Naive thymus-derived CD4-positive, alpha-beta T cell (primary cell): Measurements from ENCODE around the gene KHK. TPM values are rescaled to one million over a fixed set of nuclear protein-coding genes. Genes with fewer than 3 reads are reported as not detected.

Experiments
- ATAC-seq: fragments of 150-1000 bp; cut with Tn5 transposase; 2 replicates; pipeline ENCODE4 v1.10.0; 2021; ENCODE audit warnings: mild to moderate bottlenecking, moderate library complexity
- CTCF ChIA-PET: fragments of 350-600 bp; sonication (Branson Sonifier 250); formaldehyde crosslinking; loops from one replicate; lab custom pipeline; 2021; ENCODE audit warnings: antibody characterized with exemption; lab: Charles Lee
- POLR2A ChIA-PET: fragments of 350-600 bp; sonication (Branson Sonifier 250); formaldehyde crosslinking; loops from one replicate; lab custom pipeline; 2021; ENCODE audit warnings: antibody characterized with exemption, inconsistent platforms; lab: Charles Lee
- DNase-seq, 9 donors: peaks; one replicate each; pipeline versions ENCODE4 v3.0.0 to v3.0.0-alpha.2; 2020 to 2022; ENCODE audit warnings: mixed read lengths in 1 of 9
- H3K27ac ChIP-seq: one replicate; pipeline ENCODE4 v1.7.0; 2013; ENCODE audit warnings: mild to moderate bottlenecking, low read depth, low read length, moderate library complexity
- H3K27me3 ChIP-seq, 2 donors: one replicate each; pipeline ENCODE4 v1.7.0; 2013; ENCODE audit warnings: low read length in 2 of 2, mild to moderate bottlenecking in 2 of 2, moderate library complexity in 2 of 2; ENCODE audit not compliant: control insufficient read depth in 2 of 2, insufficient read depth in 2 of 2
- H3K36me3 ChIP-seq, 3 experiments: 1 replicate in 2 of 3; 2 replicates in 1 of 3; pipeline ENCODE4 v1.7.0; 2013; ENCODE audit warnings: low read length in 3 of 3, mild to moderate bottlenecking in 3 of 3, moderate library complexity in 1 of 3; ENCODE audit not compliant: insufficient read depth in 3 of 3, control insufficient read depth in 2 of 3
- H3K4me1 ChIP-seq, 2 donors: one replicate each; pipeline ENCODE4 v1.7.0; 2013; ENCODE audit warnings: low read length in 2 of 2, mild to moderate bottlenecking in 2 of 2, moderate library complexity in 1 of 2; ENCODE audit not compliant: control insufficient read depth in 2 of 2, insufficient read depth in 2 of 2
- H3K4me3 ChIP-seq: 2 replicates; pipeline ENCODE4 v1.7.0; 2013; ENCODE audit warnings: mild to moderate bottlenecking, low read length
- H3K9me3 ChIP-seq, 3 experiments: 1 replicate in 2 of 3; 2 replicates in 1 of 3; pipeline ENCODE4 v1.7.0; 2013; ENCODE audit warnings: low read length in 3 of 3; ENCODE audit not compliant: control insufficient read depth in 2 of 3
- H3K27ac Mint-ChIP-seq, 9 donors: one replicate each; pipeline ENCODE4 v1.8.0; 2020 to 2022; ENCODE audit warnings: mixed read lengths in 9 of 9, mild to moderate bottlenecking in 8 of 9, moderate library complexity in 5 of 9, inconsistent platforms in 2 of 9
- H3K27me3 Mint-ChIP-seq, 5 donors: one replicate each; pipeline ENCODE4 v1.8.0; 2021 to 2022; ENCODE audit warnings: mixed read lengths in 5 of 5, mild to moderate bottlenecking in 1 of 5
- H3K36me3 Mint-ChIP-seq, 5 donors: one replicate each; pipeline ENCODE4 v1.8.0; 2020 to 2022; ENCODE audit warnings: mixed read lengths in 5 of 5, mild to moderate bottlenecking in 3 of 5, inconsistent platforms in 1 of 5
- H3K4me1 Mint-ChIP-seq, 7 donors: one replicate each; pipeline ENCODE4 v1.8.0; 2020 to 2022; ENCODE audit warnings: mixed read lengths in 7 of 7, mild to moderate bottlenecking in 3 of 7, inconsistent platforms in 1 of 7
- H3K4me3 Mint-ChIP-seq, 10 donors: one replicate each; pipeline ENCODE4 v1.8.0; 2020 to 2022; ENCODE audit warnings: mild to moderate bottlenecking in 10 of 10, mixed read lengths in 10 of 10, moderate library complexity in 6 of 10, inconsistent platforms in 2 of 10
- H3K9me3 Mint-ChIP-seq, 11 donors: one replicate each; pipeline ENCODE4 v1.8.0; 2020 to 2022; ENCODE audit warnings: mixed read lengths in 11 of 11, mild to moderate bottlenecking in 4 of 11, inconsistent platforms in 1 of 11, moderate library complexity in 1 of 11
- intact Hi-C, 2 donors: fragments of 100-400 bp; cut with micrococcal nuclease; formaldehyde crosslinking; loops; one replicate each; pipeline ENCODE4 v1.15.1; 2023
- polyA plus RNA-seq, 2 donors: library from polyadenylated mRNA; unstranded; fragments of 300-500 nt; fragmentation: Illumina TruSeq; gene quantifications; one replicate each; pipeline ENCODE4 v1.2.3, GENCODE V29; 2021
- total RNA-seq, 6 experiments: library from RNA in 5 of 6; stranded (reverse) in 5 of 6; gene quantifications; 1 replicate in 5 of 6; 2 replicates in 1 of 6; pipeline ENCODE4 v1.2.3 and lab custom pipeline; 2021 to 2026

The KHK gene
- total and polyA plus RNA-seq, 7 experiments from 2014 or later, result 5.8 to 13.8 (median 7.6) TPM

DNA sequence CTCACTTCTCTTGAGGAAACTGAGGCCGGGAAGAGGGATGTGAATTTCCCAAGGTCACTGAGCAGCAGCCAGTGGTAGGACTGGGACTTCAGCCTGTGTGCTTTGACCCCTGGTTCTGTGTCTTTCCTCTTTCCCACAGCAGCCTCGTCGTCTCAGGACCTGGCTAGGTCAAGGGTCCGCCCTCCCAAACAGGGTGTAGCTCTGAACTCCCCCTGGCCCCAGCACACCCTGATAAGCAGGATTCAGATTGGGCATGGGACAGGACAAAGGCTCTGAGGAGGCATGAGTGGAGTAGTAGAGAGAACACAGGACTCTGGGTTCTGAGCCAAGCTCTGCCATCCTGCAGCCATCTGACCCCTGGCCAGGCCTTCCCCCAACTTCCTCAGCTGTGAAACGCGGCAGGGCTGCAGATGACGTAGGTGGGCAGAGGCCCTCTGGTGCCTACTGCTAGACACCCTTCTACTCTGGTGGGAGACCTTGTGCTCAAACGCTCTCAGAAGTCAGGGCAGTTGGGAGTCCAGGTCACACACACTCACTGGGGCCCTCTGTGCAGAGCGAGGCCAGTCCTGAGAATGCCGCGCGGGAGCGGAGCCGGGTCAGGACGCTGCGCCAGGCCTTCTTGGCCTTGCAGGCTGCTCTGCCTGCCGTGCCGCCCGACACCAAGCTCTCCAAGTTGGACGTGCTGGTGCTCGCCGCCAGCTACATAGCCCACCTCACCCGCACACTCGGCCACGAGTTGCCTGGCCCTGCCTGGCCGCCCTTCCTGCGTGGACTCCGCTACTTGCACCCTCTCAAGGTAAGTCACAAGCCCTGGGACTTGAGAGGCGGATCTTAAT lies 63.2 kb downstream of the KHK start:
- no peaks in the 10 kb centered on the region for H3K36me3 ChIP-seq
- no peaks in the 10 kb centered on the region for H3K36me3 Mint-ChIP-seq
- H3K27ac Mint-ChIP-seq, result no peak overlapping the region
- H3K27me3 ChIP-seq, result no peaks in the 10 kb centered on the region
- ATAC-seq (no peak), DNase-seq (no peak)
- H3K4me3 ChIP-seq, result no peak overlapping the region
- H3K27ac ChIP-seq, result no peak overlapping the region
- CTCF ChIA-PET, result no interaction called here
- H3K4me1 Mint-ChIP-seq, result no peaks in the 10 kb centered on the region
- H3K27me3 Mint-ChIP-seq, result peaks cover 0 to 15% (median 8%) of the 10 kb centered on the region in 5 donors
- intact Hi-C loops, result no loop called here
- no peak overlapping the region for H3K4me3 Mint-ChIP-seq
- H3K9me3 ChIP-seq, result no peaks in the 10 kb centered on the region
- H3K9me3 Mint-ChIP-seq, result no peaks in the 10 kb centered on the region
- H3K4me1 ChIP-seq, result no peaks in the 10 kb centered on the region
- POLR2A ChIA-PET, result no interaction called here

Other genes with a start within 250 kb of the KHK start
- gene DPYSL5, start 238.6 kb upstream of the KHK start, total RNA-seq, result not detected
- not detected for gene DPYSL5, start 238.6 kb upstream of the KHK start, polyA plus RNA-seq
- 1 to 10 TPM; 1.8 to 6.0 (median 4.5) TPM for gene MAPRE3, start 116.1 kb upstream of the KHK start, total RNA-seq
- gene MAPRE3, start 116.1 kb upstream of the KHK start, polyA plus RNA-seq, result 1 to 10 TPM; 1.9 to 2.6 TPM
- 100 to 1,000 TPM in 1 of 5 experiments, 10 to 100 TPM in 4; 36.7 to 114 (median 67.5) TPM for gene TMEM214, start 53.8 kb upstream of the KHK start, total RNA-seq
- gene TMEM214, start 53.8 kb upstream of the KHK start, polyA plus RNA-seq, result 10 to 100 TPM; 18.6 to 32.5 TPM
- 10 to 100 TPM in 4 of 5 experiments, 1 to 10 TPM in 1; 7.6 to 15.7 (median 12.4) TPM for gene AGBL5, start 35.1 kb upstream of the KHK start, total RNA-seq
- 10 to 100 TPM in 1 of 2 donors, 1 to 10 TPM in 1; 8.0 to 10.4 TPM for gene AGBL5, start 35.1 kb upstream of the KHK start, polyA plus RNA-seq
- gene OST4, start 15.1 kb upstream of the KHK start, total RNA-seq, result 100 to 1,000 TPM; 241 to 398 (median 263) TPM
- gene OST4, start 15.1 kb upstream of the KHK start, polyA plus RNA-seq, result 100 to 1,000 TPM; 747 to 884 TPM
- 1 to 10 TPM in 1 of 5 experiments, under 1 TPM in 4; 0.35 to 1.4 (median 0.61) TPM for gene EMILIN1, start 8.2 kb upstream of the KHK start, total RNA-seq
- gene EMILIN1, start 8.2 kb upstream of the KHK start, polyA plus RNA-seq, result 1 to 10 TPM in 1 of 2 donors, under 1 TPM in 1; 0.89 to 1.1 TPM
- gene CGREF1, start 32.4 kb downstream of the KHK start, total RNA-seq, result 1 to 10 TPM in 1 of 5 experiments, under 1 TPM in 3, not detected in 1; 0.34 to 3.5 (median 0.54) TPM
- under 1 TPM; 0.45 to 0.50 TPM for gene CGREF1, start 32.4 kb downstream of the KHK start, polyA plus RNA-seq
- gene ABHD1, start 37.0 kb downstream of the KHK start, total RNA-seq, result 1 to 10 TPM in 3 of 5 experiments, under 1 TPM in 2; 0.53 to 2.0 (median 1.5) TPM
- under 1 TPM; 0.53 to 0.90 TPM for gene ABHD1, start 37.0 kb downstream of the KHK start, polyA plus RNA-seq
- 10 to 100 TPM; 25.4 to 72.3 (median 53.2) TPM for gene PREB, start 47.9 kb downstream of the KHK start, total RNA-seq
- 10 to 100 TPM; 47.0 to 71.9 TPM for gene PREB, start 47.9 kb downstream of the KHK start, polyA plus RNA-seq
- not detected for gene PRR30, start 52.6 kb downstream of the KHK start, total RNA-seq
- gene PRR30, start 52.6 kb downstream of the KHK start, polyA plus RNA-seq, result not detected
- gene TCF23, start 62.2 kb downstream of the KHK start, total RNA-seq, result not detected
- gene TCF23, start 62.2 kb downstream of the KHK start, polyA plus RNA-seq, result not detected
- gene ATRAID, start 125.3 kb downstream of the KHK start, total RNA-seq, result 100 to 1,000 TPM in 2 of 5 experiments, 10 to 100 TPM in 3; 71.0 to 113 (median 90.7) TPM
- 100 to 1,000 TPM; 320 to 391 TPM for gene ATRAID, start 125.3 kb downstream of the KHK start, polyA plus RNA-seq
- gene SLC5A6, start 125.5 kb downstream of the KHK start, total RNA-seq, result 100 to 1,000 TPM in 1 of 5 experiments, 10 to 100 TPM in 4; 25.6 to 203 (median 44.3) TPM
- gene SLC5A6, start 125.5 kb downstream of the KHK start, polyA plus RNA-seq, result 10 to 100 TPM; 13.2 to 21.7 TPM
- gene CAD, start 130.6 kb downstream of the KHK start, total RNA-seq, result 10 to 100 TPM; 34.4 to 65.7 (median 45.4) TPM
- 10 to 100 TPM; 19.6 to 28.1 TPM for gene CAD, start 130.6 kb downstream of the KHK start, polyA plus RNA-seq
- gene SLC30A3, start 176.3 kb downstream of the KHK start, total RNA-seq, result under 1 TPM in 1 of 5 experiments, not detected in 4; 0.29 TPM
- gene SLC30A3, start 176.3 kb downstream of the KHK start, polyA plus RNA-seq, result under 1 TPM in 1 of 2 donors, not detected in 1; 0.56 TPM
- gene DNAJC5G, start 188.7 kb downstream of the KHK start, total RNA-seq, result not detected
- not detected for gene DNAJC5G, start 188.7 kb downstream of the KHK start, polyA plus RNA-seq
- not detected for gene TRIM54, start 195.7 kb downstream of the KHK start, total RNA-seq
- not detected for gene TRIM54, start 195.7 kb downstream of the KHK start, polyA plus RNA-seq
- 1 to 10 TPM; 2.5 to 6.5 (median 4.6) TPM for gene UCN, start 221.7 kb downstream of the KHK start, total RNA-seq
- under 1 TPM; 0.35 to 0.81 TPM for gene UCN, start 221.7 kb downstream of the KHK start, polyA plus RNA-seq
- gene MPV17, start 236.3 kb downstream of the KHK start, total RNA-seq, result 100 to 1,000 TPM in 1 of 5 experiments, 10 to 100 TPM in 4; 55.7 to 119 (median 94.4) TPM
- 100 to 1,000 TPM; 133 to 145 TPM for gene MPV17, start 236.3 kb downstream of the KHK start, polyA plus RNA-seq